Caco-2 (cell line): ENCODE measurements around the gene STK32B. TPM values are rescaled to one million over a fixed set of nuclear protein-coding genes. Genes with fewer than 3 reads are reported as not detected.

ENCODE experiments used
- BruUV-seq: library from RNA; stranded (reverse); fragments of 400-500 nt; replicated peaks from 2 replicates; lab custom pipeline; 2021; lab: Mats Ljungman, UMichigan
- CTCF ChIA-PET: fragments of 300-600 bp; sonication (Branson Sonifier 250); formaldehyde crosslinking; loops from one replicate; lab custom pipeline; 2022; ENCODE audit warnings: antibody characterized with exemption; lab: Charles Lee
- POLR2A ChIA-PET: fragments of 300-600 bp; sonication (Branson Sonifier 250); formaldehyde crosslinking; loops from one replicate; lab custom pipeline; 2022; ENCODE audit warnings: antibody characterized with exemption; lab: Charles Lee
- DNase-seq, 2 experiments: peaks; one replicate each; pipeline versions ENCODE4 v3.0.0 to v3.0.0-alpha.2; 2020 to 2022
- H3K27me3 ChIP-seq: replicated peaks from 2 replicates; pipeline ENCODE4 v1.6.0; 2011; ENCODE audit warnings: low read length; ENCODE audit not compliant: control insufficient read depth, insufficient read depth
- H3K36me3 ChIP-seq: 2 replicates; pipeline ENCODE4 v1.5.1; 2011; ENCODE audit warnings: low read length; ENCODE audit not compliant: control insufficient read depth, insufficient read depth
- H3K4me1 ChIP-seq: fragments of 250-450 bp; sonication (Bioruptor Pico); 2 replicates; pipeline ENCODE4 v1.5.1; 2020; ENCODE audit warnings: mild to moderate bottlenecking
- H3K4me3 ChIP-seq: 2 replicates; pipeline ENCODE4 v1.5.1; 2011; ENCODE audit warnings: low read depth, mild to moderate bottlenecking, control low read depth, low read length
- H3K9me3 ChIP-seq: fragments of 250-450 bp; sonication (Bioruptor Pico); 2 replicates; pipeline ENCODE4 v1.5.1; 2020; ENCODE audit warnings: mild to moderate bottlenecking, moderate library complexity
- H3K27ac Mint-ChIP-seq: one replicate; pipeline ENCODE4 v1.8.0; 2022; ENCODE audit warnings: mixed read lengths; ENCODE audit not compliant: unreplicated experiment
- H3K27me3 Mint-ChIP-seq: one replicate; pipeline ENCODE4 v1.8.0; 2022; ENCODE audit warnings: mixed read lengths; ENCODE audit not compliant: insufficient read depth, unreplicated experiment
- H3K36me3 Mint-ChIP-seq: one replicate; pipeline ENCODE4 v1.8.0; 2022; ENCODE audit warnings: mild to moderate bottlenecking, mixed read lengths; ENCODE audit not compliant: insufficient read depth, unreplicated experiment
- H3K4me1 Mint-ChIP-seq: one replicate; pipeline ENCODE4 v1.8.0; 2022; ENCODE audit warnings: low read depth, mixed read lengths; ENCODE audit not compliant: unreplicated experiment
- H3K4me3 Mint-ChIP-seq: one replicate; pipeline ENCODE4 v1.8.0; 2022; ENCODE audit warnings: mild to moderate bottlenecking, moderate library complexity, mixed read lengths; ENCODE audit not compliant: unreplicated experiment
- H3K9me3 Mint-ChIP-seq: one replicate; pipeline ENCODE4 v1.8.0; 2022; ENCODE audit warnings: mixed read lengths; ENCODE audit not compliant: unreplicated experiment
- intact Hi-C: fragments of 100-400 bp; cut with micrococcal nuclease; formaldehyde crosslinking; loops from one replicate; pipeline ENCODE4 v1.10.0; 2022; ENCODE audit not compliant: unreplicated experiment
- total RNA-seq: library from RNA; stranded (reverse); gene quantifications from 2 replicates; pipeline ENCODE4 v1.2.3, GENCODE V29; 2022
- TF ChIP-seq, protein P1 (sequence below), 2 experiments: fragments of 200-600 bp in 1 of 2; IDR thresholded peaks; 1 replicate in 1 of 2; 2 replicates in 1 of 2; pipeline versions ENCODE4 v1.5.1 to v1.8.0; 2011 to 2022; ENCODE audit warnings: antibody characterized with exemption in 1 of 2, control low read depth in 1 of 2, inconsistent platforms in 1 of 2, low read depth in 1 of 2, low read length in 1 of 2, mild to moderate bottlenecking in 1 of 2, moderate library complexity in 1 of 2; ENCODE audit not compliant: insufficient read depth in 1 of 2, severe bottlenecking in 1 of 2, unreplicated experiment in 1 of 2

The STK32B gene
- total RNA-seq, 1 experiment from 2014 or later, result 11.2 TPM

DNA sequence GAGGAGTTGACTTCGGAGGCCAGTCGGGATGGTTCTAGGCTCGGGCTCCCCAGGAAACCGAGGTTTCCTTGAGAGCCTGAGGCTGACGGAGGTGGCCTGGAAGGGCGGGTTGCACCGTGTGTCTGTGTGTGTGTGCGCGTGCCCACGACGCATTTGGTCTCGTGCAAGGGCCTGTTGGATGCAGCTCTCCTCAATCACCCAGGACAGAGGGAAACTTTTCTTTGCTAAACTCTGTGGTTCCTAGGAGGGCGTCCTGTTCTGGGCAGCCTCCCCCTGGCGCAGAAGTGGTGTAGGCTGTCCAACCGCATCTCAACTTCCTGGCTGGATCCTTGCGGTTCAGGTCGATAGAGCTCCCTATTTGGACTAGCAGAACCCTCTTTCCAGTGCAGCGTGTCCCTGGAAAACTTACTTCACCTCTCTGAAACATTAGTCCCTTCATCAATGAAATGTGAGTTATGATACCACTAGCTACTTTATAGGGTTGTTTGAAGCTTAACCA is 973 bp downstream of the STK32B start:
- Mint-ChIP-seq H3K27me3 (no peaks in the 10 kb centered on the region), H3K4me1 (peaks cover 19% of the 10 kb centered on the region), H3K36me3 (peaks cover 18% of the 10 kb centered on the region), H3K27ac (no peak overlapping the region), H3K9me3 (no peaks in the 10 kb centered on the region), H3K4me3 (peak overlapping the region; percentile 73)
- no peak for DNase-seq
- Histone ChIP-seq H3K36me3 (no peaks in the 10 kb centered on the region), H3K4me3 (no peak overlapping the region), H3K27me3 (no peaks in the 10 kb centered on the region), H3K4me1 (peaks cover 45% of the 10 kb centered on the region), H3K9me3 (no peaks in the 10 kb centered on the region)
- ChIA-PET CTCF (no interaction called here), POLR2A (no interaction called here)
- intact Hi-C loops, result loop anchor here (10.0 kb wide), 1 partner anchor 323 kb away; no protein-coding TSS in a partner anchor
- TSS peak; percentile 36 for BruUV-seq
- TF ChIP-seq, protein P1, sequence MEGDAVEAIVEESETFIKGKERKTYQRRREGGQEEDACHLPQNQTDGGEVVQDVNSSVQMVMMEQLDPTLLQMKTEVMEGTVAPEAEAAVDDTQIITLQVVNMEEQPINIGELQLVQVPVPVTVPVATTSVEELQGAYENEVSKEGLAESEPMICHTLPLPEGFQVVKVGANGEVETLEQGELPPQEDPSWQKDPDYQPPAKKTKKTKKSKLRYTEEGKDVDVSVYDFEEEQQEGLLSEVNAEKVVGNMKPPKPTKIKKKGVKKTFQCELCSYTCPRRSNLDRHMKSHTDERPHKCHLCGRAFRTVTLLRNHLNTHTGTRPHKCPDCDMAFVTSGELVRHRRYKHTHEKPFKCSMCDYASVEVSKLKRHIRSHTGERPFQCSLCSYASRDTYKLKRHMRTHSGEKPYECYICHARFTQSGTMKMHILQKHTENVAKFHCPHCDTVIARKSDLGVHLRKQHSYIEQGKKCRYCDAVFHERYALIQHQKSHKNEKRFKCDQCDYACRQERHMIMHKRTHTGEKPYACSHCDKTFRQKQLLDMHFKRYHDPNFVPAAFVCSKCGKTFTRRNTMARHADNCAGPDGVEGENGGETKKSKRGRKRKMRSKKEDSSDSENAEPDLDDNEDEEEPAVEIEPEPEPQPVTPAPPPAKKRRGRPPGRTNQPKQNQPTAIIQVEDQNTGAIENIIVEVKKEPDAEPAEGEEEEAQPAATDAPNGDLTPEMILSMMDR (IDR thresholded peaks at IDR 0.05; ENCODE audit: insufficient read depth in 1 of 2, low read depth in 1 of 2, low read length in 1 of 2, severe bottlenecking in 1 of 2, unreplicated experiment in 1 of 2), result no peak

- Mint-ChIP-seq H3K36me3 (peaks cover 18% of the 10 kb centered on the region), H3K4me3 (peak overlapping the region; percentile 73), H3K27me3 (no peaks in the 10 kb centered on the region), H3K9me3 (no peaks in the 10 kb centered on the region), H3K4me1 (peaks cover 25% of the 10 kb centered on the region), H3K27ac (peak overlapping the region; percentile 88)
- no TSS peak for BruUV-seq
- ChIA-PET POLR2A (no interaction called here), CTCF (no interaction called here)
- no peak for DNase-seq
- peaks cover 51% of the 10 kb centered on the region for H3K4me1 ChIP-seq
- no peak overlapping the region for H3K4me3 ChIP-seq
- H3K9me3 ChIP-seq, result no peaks in the 10 kb centered on the region
- H3K27me3 ChIP-seq, result no peaks in the 10 kb centered on the region
- TF ChIP-seq, protein P1 (IDR thresholded peaks at IDR 0.05; ENCODE audit: insufficient read depth in 1 of 2, low read depth in 1 of 2, low read length in 1 of 2, severe bottlenecking in 1 of 2, unreplicated experiment in 1 of 2), result no peak
- intact Hi-C loops, result loop anchor here (10.0 kb wide), 1 partner anchor 322 kb away; no protein-coding TSS in a partner anchor
- H3K36me3 ChIP-seq, result no peaks in the 10 kb centered on the region
Measured at GRCh38 chr4:5052726-5053425, 1.6 kb downstream of the STK32B start.

GRCh38 chr4:5054532-5054931 is 3.3 kb downstream of the STK32B start:
- H3K27ac Mint-ChIP-seq, result peak overlapping the region; percentile 88
- H3K4me1 Mint-ChIP-seq, result peaks cover 29% of the 10 kb centered on the region
- H3K4me1 ChIP-seq, result peaks cover 55% of the 10 kb centered on the region
- H3K36me3 ChIP-seq, result no peaks in the 10 kb centered on the region
- H3K4me3 Mint-ChIP-seq, result peak overlapping the region; percentile 36
- DNase-seq, result peak; percentile 69 to 76
- BruUV-seq, result no TSS peak
- no peaks in the 10 kb centered on the region for H3K9me3 Mint-ChIP-seq
- H3K27me3 Mint-ChIP-seq, result no peaks in the 10 kb centered on the region
- POLR2A ChIA-PET, result interaction anchor here (0.7 kb wide), 1 partner anchor 1276 kb away, joined by 7 read pairs; no protein-coding TSS in a partner anchor
- CTCF ChIA-PET, result interaction anchor here (0.7 to 1.3 kb wide), 2 partner anchors 83 to 89 kb away, joined by 3 to 4 read pairs; no protein-coding TSS in a partner anchor
- H3K9me3 ChIP-seq, result no peaks in the 10 kb centered on the region
- peaks cover 18% of the 10 kb centered on the region for H3K36me3 Mint-ChIP-seq
- H3K27me3 ChIP-seq, result no peaks in the 10 kb centered on the region
- TF ChIP-seq, protein P1 (IDR thresholded peaks at IDR 0.05; ENCODE audit: insufficient read depth in 1 of 2, low read depth in 1 of 2, low read length in 1 of 2, severe bottlenecking in 1 of 2, unreplicated experiment in 1 of 2), result no peak
- no peak overlapping the region for H3K4me3 ChIP-seq
- intact Hi-C loops, result loop anchor here (2.0 to 10.0 kb wide), 2 partner anchors 60 to 320 kb away; no protein-coding TSS in a partner anchor
